ENCODE measurements around the gene MYO9A. TPM values are rescaled to one million over a fixed set of nuclear protein-coding genes. Genes with fewer than 3 reads are reported as not detected.
A peak's percentile ranks its signal among the peaks of the same experiment; 100 is the strongest.

The MYO9A gene, protein sequence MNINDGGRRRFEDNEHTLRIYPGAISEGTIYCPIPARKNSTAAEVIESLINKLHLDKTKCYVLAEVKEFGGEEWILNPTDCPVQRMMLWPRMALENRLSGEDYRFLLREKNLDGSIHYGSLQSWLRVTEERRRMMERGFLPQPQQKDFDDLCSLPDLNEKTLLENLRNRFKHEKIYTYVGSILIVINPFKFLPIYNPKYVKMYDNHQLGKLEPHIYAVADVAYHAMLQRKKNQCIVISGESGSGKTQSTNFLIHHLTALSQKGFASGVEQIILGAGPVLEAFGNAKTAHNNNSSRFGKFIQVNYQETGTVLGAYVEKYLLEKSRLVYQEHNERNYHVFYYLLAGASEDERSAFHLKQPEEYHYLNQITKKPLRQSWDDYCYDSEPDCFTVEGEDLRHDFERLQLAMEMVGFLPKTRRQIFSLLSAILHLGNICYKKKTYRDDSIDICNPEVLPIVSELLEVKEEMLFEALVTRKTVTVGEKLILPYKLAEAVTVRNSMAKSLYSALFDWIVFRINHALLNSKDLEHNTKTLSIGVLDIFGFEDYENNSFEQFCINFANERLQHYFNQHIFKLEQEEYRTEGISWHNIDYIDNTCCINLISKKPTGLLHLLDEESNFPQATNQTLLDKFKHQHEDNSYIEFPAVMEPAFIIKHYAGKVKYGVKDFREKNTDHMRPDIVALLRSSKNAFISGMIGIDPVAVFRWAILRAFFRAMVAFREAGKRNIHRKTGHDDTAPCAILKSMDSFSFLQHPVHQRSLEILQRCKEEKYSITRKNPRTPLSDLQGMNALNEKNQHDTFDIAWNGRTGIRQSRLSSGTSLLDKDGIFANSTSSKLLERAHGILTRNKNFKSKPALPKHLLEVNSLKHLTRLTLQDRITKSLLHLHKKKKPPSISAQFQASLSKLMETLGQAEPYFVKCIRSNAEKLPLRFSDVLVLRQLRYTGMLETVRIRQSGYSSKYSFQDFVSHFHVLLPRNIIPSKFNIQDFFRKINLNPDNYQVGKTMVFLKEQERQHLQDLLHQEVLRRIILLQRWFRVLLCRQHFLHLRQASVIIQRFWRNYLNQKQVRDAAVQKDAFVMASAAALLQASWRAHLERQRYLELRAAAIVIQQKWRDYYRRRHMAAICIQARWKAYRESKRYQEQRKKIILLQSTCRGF (N-terminal part only)
- 121 TPM for total RNA-seq

DNA sequence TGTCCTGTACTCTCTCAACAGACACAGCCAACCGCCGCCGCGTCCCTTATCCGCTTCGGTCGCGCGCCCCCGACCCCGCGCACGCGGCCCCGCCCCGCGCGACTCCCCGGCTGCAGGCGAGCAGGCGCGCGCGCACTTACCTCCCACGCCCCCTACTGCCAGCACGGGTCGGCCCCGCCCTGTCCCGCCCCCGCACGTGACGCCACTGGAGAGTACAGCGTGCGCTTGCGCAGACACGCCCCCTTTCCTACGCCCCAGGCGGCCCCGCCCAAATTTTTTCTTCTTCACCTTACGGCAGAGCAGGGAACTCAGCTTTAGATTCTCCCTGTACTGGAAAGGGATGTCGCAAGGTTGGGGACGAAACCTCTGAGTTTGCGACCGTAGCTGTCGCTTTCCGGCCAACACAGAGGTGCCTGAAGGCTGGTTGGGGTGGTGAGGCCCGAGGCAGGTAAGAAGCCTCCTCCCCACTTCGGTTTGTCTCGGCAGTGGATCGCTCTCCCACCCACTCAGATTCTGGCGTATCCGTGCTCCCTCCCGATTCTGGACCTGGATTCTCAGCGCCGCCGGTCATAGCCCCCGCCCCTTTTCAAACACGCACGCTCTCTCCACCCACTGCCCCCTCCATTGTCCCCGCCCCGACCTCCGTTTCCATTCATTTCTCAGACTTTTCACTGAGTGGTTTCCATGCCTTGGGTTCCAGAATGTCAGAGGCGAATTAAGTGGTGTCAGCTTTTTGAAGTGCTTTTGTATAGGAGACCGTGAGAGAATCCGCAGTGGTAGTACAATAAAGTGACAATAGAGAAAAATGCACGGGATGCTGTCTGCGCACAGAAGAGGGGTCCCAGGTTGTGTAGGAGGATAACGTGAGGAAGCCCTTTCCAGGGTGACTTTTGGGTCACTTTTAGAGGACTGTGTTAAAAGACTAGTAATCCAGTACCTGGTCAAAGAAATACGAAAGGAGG, at the start of gene MYO9A, which contains the start of gene SENP8:
MYO9A (minus strand) TSS at position 134 of the 962 bp plus-strand sequence. CDS start 71,587 bp downstream, outside the sequence.
SENP8 (plus strand) TSS at position 387 of the 962 bp plus-strand sequence. CDS start 21,221 bp downstream, outside the sequence.
- FAIRE-seq (no peak), DNase-seq (ENCODE audit: low spot score in 2 of 2) (peak; percentile 94 to 96)

DNA sequence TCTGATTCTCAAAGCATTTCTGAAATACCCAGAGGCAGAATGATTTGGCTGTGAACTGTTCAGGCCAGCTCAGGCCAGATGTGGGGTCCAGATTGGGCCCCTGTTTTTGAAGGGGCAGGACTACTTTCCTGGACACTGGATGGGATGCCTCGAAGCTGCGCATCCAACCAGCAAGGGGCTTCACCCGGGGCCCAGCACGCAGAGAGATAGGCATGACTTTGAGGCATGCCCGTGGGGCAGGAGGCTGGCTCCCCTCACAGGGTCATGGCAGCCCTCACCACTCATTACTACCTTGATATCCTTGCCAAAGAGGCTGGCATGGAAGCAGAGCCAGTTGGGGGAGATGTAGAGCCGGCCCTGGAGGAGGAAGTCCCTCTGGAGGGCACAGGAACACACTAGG, 49.5 kb upstream of the MYO9A start:
- DNase-seq (ENCODE audit: low spot score in 2 of 2) (no peak), FAIRE-seq (no peak)

DNA sequence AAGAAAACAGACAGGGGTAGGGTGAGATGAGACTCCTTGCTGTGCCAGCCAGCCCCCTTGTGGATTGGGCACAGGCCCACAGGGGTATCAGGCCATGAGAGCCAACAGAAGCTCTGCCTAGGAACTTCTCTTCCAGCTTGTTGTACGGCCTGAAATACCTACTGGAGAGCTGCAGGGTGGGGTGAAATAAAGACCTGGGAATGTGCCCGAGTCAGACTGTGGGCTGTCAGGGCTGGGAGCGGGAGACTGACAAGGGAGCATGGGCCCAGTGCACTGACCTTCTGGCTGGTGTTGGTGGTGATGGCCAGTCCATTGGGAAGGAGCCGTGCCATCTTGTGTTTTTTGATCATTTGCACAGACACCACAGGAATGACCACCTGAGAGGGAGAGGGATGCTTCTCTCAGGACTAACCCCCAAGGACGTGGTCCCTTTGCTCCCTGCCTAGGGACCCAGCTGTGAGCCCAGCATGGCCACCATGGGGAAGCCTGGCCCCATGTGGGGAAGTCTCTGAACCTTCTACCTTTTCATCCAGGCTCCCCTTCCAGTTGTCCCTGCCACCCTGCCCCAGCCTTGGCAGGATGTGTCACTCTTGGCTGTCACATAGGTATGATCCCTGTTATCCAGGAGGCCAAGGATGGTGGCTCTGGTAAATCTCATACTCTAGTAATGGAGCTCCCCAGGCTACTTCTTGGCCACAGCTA, 48.9 kb upstream of the MYO9A start:
- no peak for FAIRE-seq
- no peak for DNase-seq (ENCODE audit: low spot score in 2 of 2)

DNA sequence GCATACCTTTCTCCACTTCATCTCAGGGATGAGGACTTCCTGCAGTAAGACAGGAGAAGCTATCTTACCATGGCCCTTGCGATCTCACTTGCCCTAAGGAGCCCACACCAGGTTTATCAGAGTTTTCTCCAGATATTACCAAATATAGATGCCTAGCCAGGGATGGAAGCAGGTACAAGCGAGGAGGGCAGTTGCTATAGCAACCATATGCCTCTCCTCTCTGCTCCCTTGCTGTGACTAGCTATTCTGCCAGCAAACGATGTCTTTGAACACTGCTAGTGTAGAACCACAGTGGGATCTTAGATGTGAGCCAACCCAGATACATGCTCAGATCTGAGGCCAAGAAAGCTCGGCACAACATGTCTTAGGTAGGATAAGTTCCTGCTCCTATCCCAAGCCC, 45.8 kb upstream of the MYO9A start:
- peak in 1 of 2 donors; percentile 35 for DNase-seq (ENCODE audit: low spot score in 2 of 2)
- FAIRE-seq, result no peak

DNA sequence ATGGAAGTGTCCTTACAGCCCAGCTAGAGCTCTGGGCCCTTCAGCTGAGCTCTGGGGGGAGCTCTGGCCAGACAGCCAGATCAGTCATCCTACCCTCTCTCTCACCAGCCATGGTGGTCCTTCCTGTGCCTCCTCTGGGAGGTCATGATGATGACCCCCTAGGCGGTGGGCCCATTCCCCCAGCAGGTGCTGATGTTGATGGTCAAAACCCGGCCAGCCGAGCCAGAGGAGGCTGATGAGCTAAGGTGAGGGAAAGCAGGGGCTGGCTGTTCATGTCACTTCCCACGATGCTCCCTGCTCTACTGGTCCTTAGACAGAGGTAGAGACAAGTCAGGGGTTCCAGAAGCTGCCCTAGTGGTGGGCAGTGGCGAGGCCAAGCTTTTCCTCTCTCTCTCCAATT, 44.6 kb upstream of the MYO9A start:
- no peak for DNase-seq (ENCODE audit: low spot score in 2 of 2)
- no peak for FAIRE-seq

DNA sequence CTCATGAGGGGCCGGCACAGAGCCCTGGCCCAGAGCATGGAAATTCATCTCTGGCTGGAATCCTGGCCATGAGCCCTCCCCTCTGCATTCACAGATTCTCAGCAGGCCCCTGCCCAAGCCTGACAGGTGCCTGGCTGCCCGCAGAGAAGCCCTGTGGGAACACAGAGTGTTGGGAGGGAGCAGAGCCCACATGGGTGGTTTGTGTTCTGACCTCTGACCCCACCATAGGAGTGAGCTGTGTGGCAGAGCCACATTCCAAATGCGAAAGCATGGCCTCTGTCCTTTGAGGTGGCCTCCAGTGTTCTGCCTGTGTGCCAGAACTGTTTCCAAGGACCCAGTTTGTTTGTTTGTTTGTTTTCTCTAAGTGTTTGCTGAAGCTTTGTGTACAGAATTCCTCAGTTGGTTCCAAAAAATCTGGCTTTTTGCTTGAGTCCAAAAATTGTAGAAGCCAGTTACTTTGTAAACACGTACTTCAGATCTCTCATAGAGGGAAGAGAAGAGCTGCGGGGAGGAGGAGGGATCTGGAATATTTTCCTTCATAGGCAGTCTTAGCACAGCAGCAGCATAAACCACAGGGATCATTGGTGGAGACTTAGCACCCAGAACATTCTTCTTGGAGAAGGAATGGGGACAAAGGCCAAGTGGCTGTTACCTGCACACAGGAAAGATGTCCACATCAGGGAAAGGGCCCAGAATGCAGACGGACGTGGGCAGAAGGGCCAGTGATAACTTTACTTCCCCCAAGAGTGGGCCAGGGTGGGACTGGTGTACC, 43.6 kb upstream of the MYO9A start:
- FAIRE-seq (no peak), DNase-seq (ENCODE audit: low spot score in 2 of 2) (no peak)

DNA sequence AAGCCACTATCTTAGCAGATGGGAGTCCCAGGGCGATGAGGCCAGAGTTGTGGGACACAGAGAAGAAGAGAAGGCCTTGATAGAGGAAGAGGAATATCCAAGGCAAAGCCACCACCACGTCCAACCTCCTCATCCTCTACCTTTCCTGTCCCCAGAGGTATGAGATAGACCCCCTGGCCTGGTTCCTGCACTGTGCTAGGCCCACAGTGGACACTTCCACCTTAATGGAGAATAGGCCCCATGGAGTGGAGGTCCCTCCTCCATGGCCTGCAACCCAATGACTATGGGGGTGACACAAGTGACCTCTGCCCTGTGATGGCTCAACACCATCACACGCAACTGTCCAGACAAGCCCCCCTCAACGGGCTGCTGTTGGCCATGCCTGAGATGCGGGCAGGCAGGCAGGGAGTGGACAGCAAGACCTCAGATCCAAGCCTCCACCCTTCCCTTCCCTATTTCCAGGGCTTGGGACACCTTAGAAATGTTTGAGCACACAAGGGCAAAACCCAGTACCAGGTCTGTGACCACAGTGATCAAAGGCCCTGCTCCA, 42.8 kb upstream of the MYO9A start:
- no peak for FAIRE-seq
- DNase-seq (ENCODE audit: low spot score in 2 of 2), result no peak

DNA sequence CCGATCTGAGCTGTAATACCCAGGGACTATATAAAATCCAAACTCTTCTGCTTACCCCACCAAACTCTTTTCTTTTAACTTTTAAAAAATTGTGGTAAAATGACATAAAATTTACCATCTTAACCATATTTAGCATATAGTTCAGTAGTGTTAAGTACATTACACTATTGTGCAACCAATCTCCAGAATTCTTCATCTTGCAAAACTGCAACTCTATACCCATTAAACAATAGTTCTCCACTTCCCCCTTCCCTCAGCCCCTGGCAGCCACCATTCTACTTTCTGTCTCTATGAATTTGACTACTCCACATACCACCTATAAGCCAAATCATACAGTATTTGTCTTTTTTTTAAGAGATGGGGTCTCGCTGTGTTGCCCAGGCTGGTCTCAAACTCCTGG, 39.0 kb upstream of the MYO9A start:
- no peak for FAIRE-seq
- DNase-seq (ENCODE audit: low spot score in 2 of 2), result no peak

DNA sequence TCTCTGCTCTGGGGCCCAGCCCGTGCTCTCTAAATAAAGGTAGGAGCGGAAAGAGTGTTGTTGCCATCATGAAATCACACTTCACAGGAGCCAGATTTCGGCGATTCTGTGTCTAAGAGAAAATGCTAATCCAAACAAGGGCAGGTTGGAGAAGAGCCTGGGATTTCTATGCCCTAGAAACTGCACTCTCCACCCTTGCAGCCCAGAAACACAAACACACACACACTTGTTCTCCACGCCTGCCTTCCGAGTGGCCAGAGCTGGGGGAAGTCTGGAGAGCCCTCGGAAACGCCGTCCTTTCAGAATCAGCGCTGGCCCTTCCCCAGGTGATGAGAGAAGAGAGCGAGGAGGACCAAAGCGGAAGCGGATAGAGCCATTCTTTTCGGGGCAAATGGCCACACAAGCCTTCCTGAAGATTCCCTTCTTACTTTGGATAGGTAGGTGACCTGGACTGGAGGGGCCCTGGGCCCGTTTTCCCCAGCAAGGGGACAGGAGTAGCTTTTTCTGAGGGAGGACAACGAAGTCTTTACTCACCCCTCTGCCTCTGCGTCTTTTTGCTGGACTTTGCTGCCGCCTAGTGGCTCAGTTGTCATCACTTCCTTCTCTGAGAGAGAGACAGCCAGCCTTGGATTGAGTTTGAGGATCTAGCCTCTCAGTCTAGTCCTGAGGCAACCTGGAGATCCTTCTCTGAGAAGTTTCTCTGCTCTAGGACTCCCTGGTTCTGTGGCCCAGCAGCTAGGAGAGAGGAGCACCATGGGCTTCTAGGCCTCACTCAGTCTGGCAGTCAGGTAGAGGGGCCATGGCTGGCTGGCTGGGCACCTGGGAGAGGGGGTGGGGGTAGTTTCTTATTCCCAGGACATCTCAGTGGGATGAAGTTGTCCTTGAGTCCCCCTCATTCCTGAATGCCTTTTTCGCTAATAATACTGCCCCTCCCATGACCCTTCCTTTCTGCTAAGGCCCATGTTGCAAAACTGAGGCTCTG, 38.0 kb upstream of the MYO9A start:
- no peak for FAIRE-seq
- peak; percentile 37 to 70 for DNase-seq (ENCODE audit: low spot score in 2 of 2)

DNA sequence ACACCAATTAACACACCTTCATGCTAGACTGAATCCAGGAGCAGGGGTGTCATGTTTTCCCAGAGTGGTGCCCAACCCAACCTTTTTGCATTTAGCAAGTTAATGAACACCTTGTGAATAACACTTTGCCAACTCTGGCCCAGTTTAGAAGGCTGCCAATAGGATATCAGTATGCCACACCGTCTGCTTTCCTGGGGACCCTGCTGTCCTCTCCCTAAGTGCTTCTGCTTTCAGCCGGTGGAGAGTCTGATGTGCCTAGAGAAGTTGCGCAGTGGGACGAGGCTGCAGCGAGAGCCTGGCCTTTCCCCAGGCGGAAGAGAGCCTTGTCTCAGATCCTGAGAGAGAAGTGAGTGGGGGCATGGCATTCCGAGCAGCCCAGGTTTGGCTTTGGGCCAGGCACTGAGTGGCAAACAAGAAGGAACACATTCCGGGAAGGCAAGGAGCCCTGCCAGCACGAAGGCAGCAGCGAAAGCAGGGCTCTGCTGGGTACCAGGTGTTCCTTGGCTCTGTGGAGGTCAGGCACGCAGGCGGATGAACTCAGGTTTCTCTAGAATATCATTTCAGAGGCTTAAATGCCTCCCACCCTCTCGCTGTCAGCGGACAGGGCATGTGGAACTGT, 37.2 kb upstream of the MYO9A start:
- no peak for FAIRE-seq
- DNase-seq (ENCODE audit: low spot score in 2 of 2), result peak in 1 of 2 donors; percentile 47

DNA sequence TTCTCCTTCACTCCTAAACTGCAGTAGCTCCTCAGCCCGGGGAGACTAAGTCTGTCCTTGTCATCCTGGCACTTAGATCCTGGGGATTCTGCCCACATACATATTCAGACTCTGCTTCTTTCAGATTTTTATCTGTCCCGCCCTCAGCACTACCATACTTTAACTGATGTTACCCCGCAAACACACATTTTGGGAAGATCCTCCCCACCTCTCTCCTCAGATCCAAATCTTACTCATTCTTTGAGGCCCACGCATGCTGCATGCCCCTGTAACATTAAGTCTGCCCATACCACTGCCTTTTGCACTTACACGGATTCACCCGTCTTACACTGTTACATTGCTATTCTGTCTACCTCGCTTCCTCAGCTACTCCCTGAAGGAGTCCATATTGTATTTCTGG, 36.4 kb upstream of the MYO9A start:
- no peak for FAIRE-seq

DNA sequence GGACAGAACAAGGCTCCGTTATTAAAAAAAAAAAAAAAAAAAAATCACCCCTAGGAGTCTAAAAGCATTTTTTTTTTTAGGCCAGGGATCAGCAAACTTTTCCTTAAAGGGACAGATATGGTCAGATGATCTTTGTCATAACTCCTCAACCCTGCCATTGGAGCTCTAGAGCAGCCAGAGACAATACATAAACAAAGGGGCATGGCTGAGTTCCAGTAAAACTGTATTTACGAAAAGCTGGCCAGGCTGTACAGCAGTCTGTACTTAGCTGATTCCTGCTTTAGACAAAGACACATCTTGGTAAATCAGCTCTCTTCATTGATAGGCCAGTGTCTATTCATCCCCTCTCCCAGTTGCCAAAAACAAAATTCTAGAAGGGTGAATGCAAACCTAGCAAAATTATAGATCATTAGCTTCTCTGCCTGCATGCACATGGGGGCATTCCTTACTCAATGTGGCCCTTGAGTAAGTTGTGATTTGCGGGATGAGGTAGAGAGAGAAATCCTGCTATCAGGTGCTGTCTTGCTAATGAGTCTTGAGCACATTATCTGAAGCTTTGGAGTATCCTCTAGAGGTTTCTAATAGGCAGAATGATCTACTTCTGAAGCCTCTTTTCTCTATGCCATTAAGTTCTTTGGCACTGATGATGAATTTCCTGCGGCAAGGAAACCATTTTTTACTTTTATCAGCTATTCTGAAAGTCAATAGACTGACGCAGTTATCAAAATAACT, 35.5 kb upstream of the MYO9A start:
- no peak for FAIRE-seq
- no peak for DNase-seq (ENCODE audit: low spot score in 2 of 2)

More for the DNA sequence above, 36.4 kb upstream of the MYO9A start:
- DNase-seq (ENCODE audit: low spot score in 2 of 2), result no peak

DNA sequence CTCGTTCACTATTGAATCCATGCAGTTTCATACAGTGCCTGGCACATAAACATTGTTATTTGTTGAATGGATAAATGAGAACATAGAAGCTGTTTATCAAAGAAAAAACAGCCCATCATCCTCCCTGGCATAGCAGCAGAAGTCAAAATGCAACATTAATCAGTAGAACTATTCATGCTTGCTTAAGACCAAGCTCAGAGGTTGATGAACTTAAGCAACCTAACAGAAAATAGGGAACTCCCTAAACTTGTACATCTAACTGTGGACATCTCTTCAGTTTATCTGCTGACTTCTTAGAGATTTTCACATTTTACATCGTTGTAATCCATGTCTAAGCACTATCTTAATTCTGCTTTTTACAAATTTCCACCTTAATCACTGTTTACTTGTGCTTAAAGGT, 29.5 kb upstream of the MYO9A start:
- FAIRE-seq, result no peak

DNA sequence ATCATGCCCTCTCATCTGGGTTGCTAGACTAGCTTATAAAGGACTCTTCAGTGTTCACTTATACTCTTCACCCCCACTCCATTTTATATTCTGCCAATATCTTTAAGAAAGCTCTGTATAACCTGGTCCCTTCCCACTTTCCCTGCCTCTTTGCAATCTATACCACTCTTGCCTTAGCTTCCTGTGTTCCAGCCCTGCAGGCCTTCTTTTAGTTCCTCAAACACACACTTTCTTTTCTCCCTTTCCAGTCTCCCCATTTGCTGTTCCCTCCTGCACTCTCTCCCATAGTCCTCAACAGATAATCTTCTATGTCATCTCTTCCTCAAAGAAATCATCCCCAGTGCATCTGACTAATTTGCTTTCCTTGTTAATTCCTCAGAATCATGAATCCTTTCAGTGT, 29.0 kb upstream of the MYO9A start:
- DNase-seq (ENCODE audit: low spot score in 2 of 2), result no peak
- FAIRE-seq, result no peak

More for the DNA sequence above, 29.5 kb upstream of the MYO9A start:
- no peak for DNase-seq (ENCODE audit: low spot score in 2 of 2)

DNA sequence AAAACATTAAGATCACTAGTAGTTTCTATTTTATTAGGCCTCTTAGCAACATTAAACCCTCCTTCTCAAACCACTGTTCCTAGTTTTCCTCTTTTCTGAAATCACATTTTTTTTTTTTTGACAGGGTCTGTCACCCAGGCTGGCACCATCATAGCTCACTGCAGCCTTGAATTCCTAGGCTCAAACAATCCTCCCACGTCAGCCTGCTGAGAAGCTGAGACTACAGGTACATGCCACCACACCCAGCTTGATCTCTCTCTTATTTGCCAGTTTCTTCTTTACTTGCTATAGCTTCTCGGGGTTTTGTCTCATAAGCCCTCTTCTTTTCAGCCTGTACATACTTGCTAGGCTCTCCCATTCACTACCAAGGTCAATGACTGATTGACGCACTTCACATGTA, 28.3 kb upstream of the MYO9A start:
- FAIRE-seq, result no peak
- no peak for DNase-seq (ENCODE audit: low spot score in 2 of 2)
